Glutamatergic neuron (in vitro differentiated cells): ENCODE data around the gene PAQR9. TPM values are rescaled to one million over a fixed set of nuclear protein-coding genes. Genes with fewer than 3 reads are reported as not detected.

ENCODE experiments used
- DNase-seq: peaks from one replicate; pipeline ENCODE4 v3.0.0; 2022
- H3K27ac Mint-ChIP-seq: one replicate; pipeline ENCODE4 v1.8.0; 2020; ENCODE audit warnings: mild to moderate bottlenecking, mixed read lengths, inconsistent platforms; ENCODE audit not compliant: unreplicated experiment
- H3K27me3 Mint-ChIP-seq: one replicate; pipeline ENCODE4 v1.8.0; 2020; ENCODE audit warnings: mild to moderate bottlenecking, moderate library complexity, mixed read lengths, inconsistent platforms; ENCODE audit not compliant: unreplicated experiment
- H3K36me3 Mint-ChIP-seq: one replicate; pipeline ENCODE4 v1.8.0; 2020; ENCODE audit warnings: mild to moderate bottlenecking, mixed read lengths, inconsistent platforms; ENCODE audit not compliant: unreplicated experiment
- H3K4me1 Mint-ChIP-seq: one replicate; pipeline ENCODE4 v1.8.0; 2020; ENCODE audit warnings: mild to moderate bottlenecking, low read depth, mixed read lengths, inconsistent platforms; ENCODE audit not compliant: unreplicated experiment
- H3K4me3 Mint-ChIP-seq: one replicate; pipeline ENCODE4 v1.8.0; 2020; ENCODE audit warnings: mild to moderate bottlenecking, mixed read lengths, inconsistent platforms; ENCODE audit not compliant: unreplicated experiment
- H3K9me3 Mint-ChIP-seq: one replicate; pipeline ENCODE4 v1.8.0; 2020; ENCODE audit warnings: mild to moderate bottlenecking, moderate library complexity, mixed read lengths, inconsistent platforms; ENCODE audit not compliant: unreplicated experiment
- long read RNA-seq: library from polyadenylated mRNA; unstranded; transcript quantifications from one replicate; pipeline ENCODE4 v2.0.0, GENCODE V29; 2020; ENCODE audit not compliant: unreplicated experiment
- total RNA-seq: library from RNA; stranded (reverse); fragmentation: NEBNext Ultra II Directional; extraction: Animal tissue kit (Norgen Biotek cat#: 25700); gene quantifications from one replicate; pipeline ENCODE4 v1.2.1, GENCODE V29; 2021; ENCODE audit not compliant: unreplicated experiment
- TF ChIP-seq, protein P1 (sequence below): fragments of 200-600 bp; sonication (generic); IDR thresholded peaks from one replicate; pipeline ENCODE4 v1.5.0; 2021; ENCODE audit not compliant: partially characterized antibody, unreplicated experiment

Gene PAQR9, protein sequence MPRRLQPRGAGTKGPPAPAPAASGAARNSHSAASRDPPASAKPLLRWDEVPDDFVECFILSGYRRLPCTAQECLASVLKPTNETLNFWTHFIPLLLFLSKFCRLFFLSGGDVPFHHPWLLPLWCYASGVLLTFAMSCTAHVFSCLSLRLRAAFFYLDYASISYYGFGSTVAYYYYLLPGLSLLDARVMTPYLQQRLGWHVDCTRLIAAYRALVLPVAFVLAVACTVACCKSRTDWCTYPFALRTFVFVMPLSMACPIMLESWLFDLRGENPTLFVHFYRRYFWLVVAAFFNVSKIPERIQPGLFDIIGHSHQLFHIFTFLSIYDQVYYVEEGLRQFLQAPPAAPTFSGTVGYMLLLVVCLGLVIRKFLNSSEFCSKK
- total RNA-seq, result 2.5 TPM
- long read RNA-seq, partial matches to known transcripts, result 0 of 1 reads
- long read RNA-seq, other reads (novel, unspliced or antisense), result 0 of 1 reads

DNA sequence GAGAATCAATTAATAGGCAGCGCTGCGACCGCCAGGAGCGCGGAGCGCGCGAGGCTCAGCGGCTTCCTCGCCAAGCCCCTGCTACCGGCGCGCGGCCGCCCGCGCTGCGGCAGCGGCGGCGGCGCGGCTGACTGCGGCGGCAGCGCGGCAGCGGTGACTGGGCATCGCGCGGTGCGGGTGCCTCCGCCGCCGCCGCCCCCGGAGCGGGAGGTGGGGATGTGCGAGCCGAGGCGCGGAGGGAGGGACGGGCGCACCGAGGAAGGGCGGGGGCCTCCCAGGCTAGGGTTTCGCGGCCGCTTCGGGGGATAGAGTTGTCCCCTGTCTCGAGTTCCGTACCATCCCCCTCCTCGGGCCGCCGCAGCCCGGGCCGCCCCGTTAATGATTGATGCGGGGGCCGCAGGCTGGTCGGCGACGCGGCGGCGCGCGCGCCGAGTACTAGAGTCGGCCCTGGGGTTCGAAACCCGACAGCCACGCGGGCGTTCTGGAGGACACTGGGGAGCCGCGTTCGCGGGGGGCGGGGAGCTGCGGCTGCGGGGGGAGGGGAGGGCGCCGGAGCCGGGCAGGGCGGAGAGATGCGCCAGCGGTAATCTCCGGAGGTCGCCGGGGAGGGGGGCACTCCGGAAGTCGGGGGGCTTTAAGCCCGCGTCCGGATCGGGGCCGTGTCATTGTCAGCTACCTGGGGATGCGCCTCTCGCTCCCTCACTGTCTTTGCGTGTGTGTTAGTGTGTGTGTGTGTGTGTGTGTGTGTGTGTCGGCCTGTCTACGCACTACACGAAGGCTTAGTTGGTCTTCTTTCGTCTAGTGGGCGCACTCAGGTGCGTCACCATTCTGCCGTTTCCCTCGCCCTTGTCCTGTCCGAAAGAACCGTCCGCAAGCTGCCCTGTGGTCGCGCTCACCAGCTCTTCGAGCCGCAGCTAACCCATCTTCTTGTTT, at the start of gene PAQR9:
Gene PAQR9 (minus strand): TSS at position 159 of the 933 bp plus-strand sequence. CDS start 338 bp downstream, outside the sequence.
- Mint-ChIP-seq H3K9me3 (peaks cover 20% of the 10 kb centered on the region), H3K27me3 (peaks cover 27% of the 10 kb centered on the region), H3K4me1 (peaks cover 5% of the 10 kb centered on the region), H3K4me3 (peak within 1 kb of the TSS; percentile 93), H3K27ac (peak within 1 kb of the TSS; percentile 91), H3K36me3 (peaks cover 11% of the 10 kb centered on the region)
- peak; percentile 75 for DNase-seq
- TF ChIP-seq, protein P1, sequence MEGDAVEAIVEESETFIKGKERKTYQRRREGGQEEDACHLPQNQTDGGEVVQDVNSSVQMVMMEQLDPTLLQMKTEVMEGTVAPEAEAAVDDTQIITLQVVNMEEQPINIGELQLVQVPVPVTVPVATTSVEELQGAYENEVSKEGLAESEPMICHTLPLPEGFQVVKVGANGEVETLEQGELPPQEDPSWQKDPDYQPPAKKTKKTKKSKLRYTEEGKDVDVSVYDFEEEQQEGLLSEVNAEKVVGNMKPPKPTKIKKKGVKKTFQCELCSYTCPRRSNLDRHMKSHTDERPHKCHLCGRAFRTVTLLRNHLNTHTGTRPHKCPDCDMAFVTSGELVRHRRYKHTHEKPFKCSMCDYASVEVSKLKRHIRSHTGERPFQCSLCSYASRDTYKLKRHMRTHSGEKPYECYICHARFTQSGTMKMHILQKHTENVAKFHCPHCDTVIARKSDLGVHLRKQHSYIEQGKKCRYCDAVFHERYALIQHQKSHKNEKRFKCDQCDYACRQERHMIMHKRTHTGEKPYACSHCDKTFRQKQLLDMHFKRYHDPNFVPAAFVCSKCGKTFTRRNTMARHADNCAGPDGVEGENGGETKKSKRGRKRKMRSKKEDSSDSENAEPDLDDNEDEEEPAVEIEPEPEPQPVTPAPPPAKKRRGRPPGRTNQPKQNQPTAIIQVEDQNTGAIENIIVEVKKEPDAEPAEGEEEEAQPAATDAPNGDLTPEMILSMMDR, result no peak

GRCh38 chr3:143011705-143012104, 48.2 kb upstream of the PAQR9 start:
- TF ChIP-seq, protein P1, result no peak
- DNase-seq, result no peak

GRCh38 chr3:143010024-143010423, 46.5 kb upstream of the PAQR9 start:
- Mint-ChIP-seq H3K27me3 (no peaks in the 10 kb centered on the region), H3K4me3 (peak overlapping the region; percentile 5), H3K9me3 (no peaks in the 10 kb centered on the region), H3K27ac (peak overlapping the region; percentile 54), H3K36me3 (no peaks in the 10 kb centered on the region), H3K4me1 (peaks cover 25% of the 10 kb centered on the region)
- TF ChIP-seq, protein P1, result no peak
- DNase-seq, result no peak

More at GRCh38 chr3:143011705-143012104, 48.2 kb upstream of the PAQR9 start:
- no peak overlapping the region for H3K27ac Mint-ChIP-seq
- no peak overlapping the region for H3K4me3 Mint-ChIP-seq
- no peaks in the 10 kb centered on the region for H3K27me3 Mint-ChIP-seq
- peaks cover 25% of the 10 kb centered on the region for H3K4me1 Mint-ChIP-seq
- H3K36me3 Mint-ChIP-seq, result no peaks in the 10 kb centered on the region
- H3K9me3 Mint-ChIP-seq, result no peaks in the 10 kb centered on the region

- no peaks in the 10 kb centered on the region for H3K36me3 Mint-ChIP-seq
- peak overlapping the region; percentile 27 for H3K4me3 Mint-ChIP-seq
- H3K4me1 Mint-ChIP-seq, result peaks cover 21% of the 10 kb centered on the region
- H3K27ac Mint-ChIP-seq, result no peak overlapping the region
- TF ChIP-seq, protein P1, result no peak
- H3K9me3 Mint-ChIP-seq, result peaks cover 6% of the 10 kb centered on the region
- H3K27me3 Mint-ChIP-seq, result peaks cover 8% of the 10 kb centered on the region
- DNase-seq, result no peak
Measured at GRCh38 chr3:143004823-143005222, 41.3 kb upstream of the PAQR9 start.
